ENCODE measurements around the gene OR1J2.
"Not testable (repeated sequence)": the region's sequence is repeated elsewhere in the genome, so short reads cannot be mapped to it uniquely, and the experiment has no call there.

Gene OR1J2, protein sequence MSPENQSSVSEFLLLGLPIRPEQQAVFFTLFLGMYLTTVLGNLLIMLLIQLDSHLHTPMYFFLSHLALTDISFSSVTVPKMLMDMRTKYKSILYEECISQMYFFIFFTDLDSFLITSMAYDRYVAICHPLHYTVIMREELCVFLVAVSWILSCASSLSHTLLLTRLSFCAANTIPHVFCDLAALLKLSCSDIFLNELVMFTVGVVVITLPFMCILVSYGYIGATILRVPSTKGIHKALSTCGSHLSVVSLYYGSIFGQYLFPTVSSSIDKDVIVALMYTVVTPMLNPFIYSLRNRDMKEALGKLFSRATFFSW

DNA sequence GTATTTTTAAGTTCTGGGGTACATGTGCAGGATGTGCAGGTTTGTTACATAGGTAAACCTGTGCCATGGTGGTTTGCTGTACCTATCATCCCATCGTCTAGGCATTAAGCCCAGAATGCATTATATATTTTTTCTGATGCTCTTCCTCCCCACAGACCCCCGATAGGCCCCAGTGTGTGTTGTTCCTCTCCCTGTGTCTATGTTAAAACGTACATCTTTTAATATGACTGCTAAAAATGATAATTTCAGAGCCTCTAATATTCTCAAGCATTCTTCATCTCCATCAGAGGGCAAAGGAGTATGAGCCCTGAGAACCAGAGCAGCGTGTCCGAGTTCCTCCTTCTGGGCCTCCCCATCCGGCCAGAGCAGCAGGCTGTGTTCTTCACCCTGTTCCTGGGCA, at the start of gene OR1J2:
Gene OR1J2 (plus strand): TSS at position 301 of the 400 bp plus-strand sequence. CDS start 0 bp downstream, at position 301.
- no peak for DNase-seq

DNA sequence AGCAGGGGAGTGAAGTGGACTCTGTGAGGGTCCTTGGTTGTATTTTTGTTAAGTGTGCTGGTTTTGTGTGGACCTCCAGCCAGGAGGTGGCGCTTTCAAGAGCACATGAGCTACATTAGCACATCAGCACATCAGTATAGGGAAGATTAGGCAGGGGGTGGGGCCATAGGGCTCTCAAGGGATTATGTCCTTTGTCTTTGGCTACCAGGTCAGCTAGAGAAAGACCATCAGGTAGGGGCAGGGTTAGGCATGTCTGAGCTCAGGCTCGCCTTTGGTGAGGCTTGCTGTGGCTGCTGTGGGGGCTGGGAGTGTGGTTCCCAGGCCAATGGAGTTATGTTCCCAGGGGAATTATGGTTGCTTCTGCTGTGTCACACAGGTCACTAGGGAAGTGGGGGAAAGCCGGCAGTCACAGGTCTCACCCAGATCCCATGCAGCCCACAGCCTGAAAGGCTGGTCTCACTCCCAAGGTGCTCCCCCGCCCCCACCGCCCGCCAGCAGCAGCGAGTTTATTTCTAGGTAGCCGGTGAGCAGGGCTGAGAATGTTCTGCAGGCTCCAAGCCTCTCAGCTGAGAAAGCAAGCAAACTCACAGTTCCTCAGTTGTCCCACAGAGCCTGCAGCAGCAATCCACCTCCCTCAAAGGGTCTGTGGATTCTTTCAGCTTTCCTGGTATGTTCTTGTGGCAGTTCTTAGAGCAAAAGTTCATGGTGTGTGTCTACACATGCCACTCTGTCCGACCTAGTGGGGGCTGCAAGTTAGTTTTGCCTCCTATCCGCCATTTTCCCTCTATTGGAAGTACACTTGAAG, 46.6 kb upstream of the OR1J2 start:
- DNase-seq, result peak; percentile 23 to 61 (median 49)

DNA sequence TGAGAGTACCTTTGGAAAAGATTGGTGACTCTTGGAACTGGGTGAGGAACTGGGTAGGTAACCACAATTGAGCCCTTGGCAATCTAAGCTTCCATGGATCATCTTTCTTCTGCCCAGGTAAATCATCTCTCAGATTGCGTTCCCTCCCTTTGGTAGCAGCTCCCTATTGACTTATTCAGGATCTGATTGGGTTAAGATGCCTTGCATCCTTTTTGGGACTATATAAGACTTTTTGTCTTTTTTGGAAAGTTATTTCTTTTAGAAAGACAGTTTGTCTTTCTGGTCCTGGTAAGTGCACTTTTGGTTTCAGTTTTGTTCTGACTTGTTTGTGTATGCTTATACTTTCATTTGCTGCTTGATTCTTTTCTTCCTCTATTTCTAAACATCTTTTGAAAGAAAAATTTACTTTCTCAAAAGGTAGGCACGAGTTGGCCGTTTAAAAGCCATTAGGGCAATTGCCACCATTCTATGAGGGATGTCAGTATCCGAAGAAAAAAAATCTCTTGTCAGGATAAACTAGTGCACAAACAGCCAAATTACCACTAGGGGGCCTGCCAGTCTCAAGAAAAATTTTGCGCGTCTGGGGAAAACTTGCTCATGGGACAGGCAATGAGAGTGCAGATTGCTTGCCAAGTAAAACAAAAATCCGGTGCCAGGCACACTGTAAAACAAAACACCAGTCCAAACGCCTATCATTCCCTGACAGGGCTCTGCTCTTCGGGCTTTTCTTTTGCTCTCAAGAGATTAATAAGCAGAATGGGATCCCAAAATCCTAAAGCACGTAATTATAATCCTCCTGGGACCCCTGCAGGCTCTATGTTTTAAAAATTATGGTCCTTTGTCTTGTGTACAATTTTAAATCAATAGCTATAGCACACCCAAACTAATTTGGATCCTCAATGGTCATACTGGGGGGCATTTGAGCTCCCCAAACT, 45.7 kb upstream of the OR1J2 start:
- DNase-seq, result peak; percentile 74 to 91 (median 76)

DNA sequence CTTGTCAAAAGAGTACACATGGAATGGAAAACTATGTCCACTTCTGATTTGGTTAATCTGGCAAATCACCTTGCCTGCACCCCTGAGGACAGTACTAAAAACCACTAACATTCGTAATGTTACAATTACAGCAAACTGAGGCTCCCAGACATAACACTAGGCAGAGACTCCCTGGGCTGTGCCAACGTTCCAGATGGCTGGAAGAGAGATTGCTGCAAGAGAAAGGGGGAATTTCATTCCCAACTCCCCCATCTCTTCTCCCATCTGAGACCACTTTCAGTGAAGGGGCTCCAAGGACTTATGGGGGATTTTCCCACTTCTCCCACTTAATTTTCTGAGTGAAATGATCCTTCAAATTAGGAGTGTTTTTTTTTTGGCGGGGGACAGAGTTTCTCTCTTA, 44.1 kb upstream of the OR1J2 start:
- DNase-seq, result no peak

DNA sequence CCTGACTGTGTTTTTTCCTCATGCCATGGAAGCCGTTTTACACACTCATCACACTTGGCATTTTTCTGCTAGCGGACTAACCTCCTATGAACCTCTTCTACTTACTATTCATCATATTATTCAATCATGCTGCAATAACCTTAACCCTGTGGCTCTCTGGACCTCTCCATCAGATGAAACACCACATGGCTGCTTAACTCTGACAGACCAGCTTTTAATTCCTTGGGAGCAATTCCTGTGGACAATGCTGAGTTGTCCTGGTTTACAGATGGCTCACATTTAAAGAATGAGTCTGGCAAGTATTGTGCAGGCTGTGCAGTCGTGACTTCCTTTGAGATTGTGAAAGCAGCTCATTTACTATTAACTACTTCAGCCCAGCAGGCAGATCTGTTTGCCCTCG, 41.9 kb upstream of the OR1J2 start:
- peak in 1 of 3 experiments; percentile 25 for DNase-seq

DNA sequence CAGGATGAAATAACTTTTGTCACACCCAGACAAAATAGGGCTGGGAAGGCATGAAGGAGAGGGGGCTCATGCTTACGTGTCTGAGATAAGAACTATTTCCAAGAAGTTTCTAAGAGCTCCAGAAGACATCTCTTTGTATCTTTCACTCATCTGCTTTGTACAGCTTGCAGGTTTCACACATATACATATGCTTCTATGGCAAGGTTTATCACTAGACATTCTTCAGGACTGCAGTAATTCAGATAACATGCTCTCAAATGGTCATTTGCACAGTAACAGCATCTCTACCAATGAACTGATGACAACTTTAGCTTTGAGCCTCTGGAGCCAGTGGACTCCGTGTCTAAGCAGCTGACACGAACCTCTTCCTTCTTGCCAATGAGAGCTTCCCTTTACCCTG, 36.0 kb upstream of the OR1J2 start:
- no peak for DNase-seq

DNA sequence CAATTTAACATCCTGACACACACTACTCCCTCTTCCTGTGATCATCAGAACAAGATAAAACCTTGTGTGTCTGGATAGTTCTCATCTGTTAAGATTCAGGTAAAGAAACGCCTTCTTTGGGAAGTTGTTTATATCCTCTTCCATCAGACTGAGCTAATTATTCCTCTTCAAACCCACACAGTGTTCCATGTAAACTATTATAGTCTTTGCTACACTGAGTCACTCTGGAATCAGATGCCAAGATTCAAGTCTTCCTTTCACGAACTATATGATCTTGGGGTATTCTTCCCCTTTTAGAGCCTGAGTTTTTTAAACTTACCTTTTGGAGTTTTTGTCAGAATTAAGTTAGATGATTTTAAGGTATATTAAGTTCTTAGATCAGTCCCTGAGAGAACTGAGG, 34.9 kb upstream of the OR1J2 start:
- DNase-seq, result no peak

DNA sequence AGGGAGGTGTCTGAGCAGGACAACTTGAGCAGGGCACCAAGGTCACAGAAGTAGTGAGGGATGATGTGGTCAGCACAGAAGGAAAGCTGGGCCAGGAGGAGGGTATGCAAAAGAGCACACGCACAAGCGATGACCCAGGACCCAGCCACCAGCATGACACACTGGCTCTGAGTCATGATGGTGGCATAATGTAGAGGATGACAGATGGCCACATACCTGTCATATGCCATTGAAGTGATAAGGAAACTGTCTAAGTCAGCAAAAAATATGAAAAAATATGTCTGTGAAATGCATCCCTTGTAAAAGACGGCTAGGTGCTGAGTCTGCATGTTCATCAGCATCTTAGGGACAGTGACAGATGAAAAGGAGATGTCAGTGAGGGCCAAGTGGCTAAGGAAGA, 33.3 kb upstream of the OR1J2 start:
- DNase-seq, result no peak

DNA sequence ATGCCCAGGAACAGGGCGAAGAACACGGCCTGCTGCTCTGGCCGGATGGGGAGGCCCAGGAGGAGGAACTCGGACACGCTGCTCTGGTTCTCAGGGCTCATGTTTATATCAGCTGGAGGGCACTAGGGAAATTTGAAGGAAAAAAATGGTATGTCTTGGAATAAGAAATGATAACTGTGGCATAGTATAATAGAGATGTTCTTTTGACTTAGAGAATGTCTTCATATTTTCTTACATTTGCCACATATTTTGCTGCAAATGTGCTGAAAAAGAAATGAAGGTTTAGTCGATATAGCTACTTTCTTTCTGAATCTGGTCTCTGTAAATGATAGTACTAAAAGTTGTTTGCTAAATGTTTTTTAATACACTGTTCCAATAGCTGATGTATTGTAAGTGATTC, 32.8 kb upstream of the OR1J2 start, which contains the start of gene OR1J1:
Gene OR1J1 (minus strand): TSS at position 101 of the 400 bp plus-strand sequence. CDS start 0 bp downstream, at position 101.
- DNase-seq, result no peak

DNA sequence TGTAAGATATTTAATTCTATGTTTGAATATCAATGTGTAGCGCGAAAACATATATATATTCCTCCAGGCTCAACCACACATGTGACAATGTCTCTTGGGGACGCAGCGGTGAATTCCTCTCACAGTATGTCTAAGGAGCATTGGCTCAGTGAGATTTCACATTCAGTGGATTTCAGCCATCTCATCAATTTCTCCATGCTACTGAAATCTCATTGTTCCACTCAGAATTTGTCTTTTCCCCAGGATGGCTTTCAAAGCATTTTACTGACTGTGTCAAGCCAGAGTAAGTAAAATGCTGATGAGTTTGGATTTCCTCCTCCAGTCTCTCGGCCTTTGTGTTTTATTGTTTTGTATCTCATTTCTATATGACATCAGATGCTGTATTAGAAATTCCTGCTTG, 31.5 kb upstream of the OR1J2 start:
- DNase-seq, result no peak

DNA sequence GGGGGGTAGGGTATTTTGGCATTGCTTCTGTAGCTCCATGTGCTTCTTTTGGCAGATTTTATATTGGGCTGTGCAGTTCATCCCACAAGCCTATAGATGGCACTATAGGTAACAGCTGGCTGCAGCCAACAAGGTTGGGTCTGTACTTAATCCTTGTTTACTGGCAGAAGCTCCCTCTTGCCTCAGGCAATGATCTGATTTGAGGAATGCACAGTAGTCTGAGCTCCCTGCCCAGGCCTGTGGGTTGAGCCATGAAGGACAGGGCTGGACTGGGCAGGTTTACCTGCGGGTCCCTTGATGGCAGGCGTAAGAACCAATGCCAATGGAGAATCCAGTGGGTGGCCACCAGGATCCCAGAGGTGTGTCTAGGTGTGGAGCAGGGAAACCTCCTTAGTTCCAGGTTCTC, 11.7 kb upstream of the OR1J2 start:
- DNase-seq, result peak; percentile 15 to 65 (median 21)

DNA sequence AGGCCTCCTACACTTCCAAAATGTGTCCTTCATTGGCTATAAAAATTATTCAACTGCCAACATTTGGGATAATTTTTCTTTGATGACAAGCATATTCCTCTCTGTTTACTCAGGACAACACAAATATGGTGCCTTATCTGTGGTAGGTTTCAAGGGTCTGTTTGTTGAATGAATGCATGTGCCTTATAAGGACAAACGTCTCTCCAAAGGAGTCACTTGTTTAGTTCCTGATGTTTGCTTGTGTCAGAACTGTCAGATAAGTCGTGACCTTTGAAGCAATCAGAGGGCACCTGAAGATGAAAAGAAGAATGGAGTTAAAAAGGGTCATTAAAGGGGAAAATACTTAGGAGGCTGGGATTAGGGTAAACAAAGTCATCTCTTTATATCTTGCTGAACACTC, 3.6 kb upstream of the OR1J2 start:
- no peak for DNase-seq

DNA sequence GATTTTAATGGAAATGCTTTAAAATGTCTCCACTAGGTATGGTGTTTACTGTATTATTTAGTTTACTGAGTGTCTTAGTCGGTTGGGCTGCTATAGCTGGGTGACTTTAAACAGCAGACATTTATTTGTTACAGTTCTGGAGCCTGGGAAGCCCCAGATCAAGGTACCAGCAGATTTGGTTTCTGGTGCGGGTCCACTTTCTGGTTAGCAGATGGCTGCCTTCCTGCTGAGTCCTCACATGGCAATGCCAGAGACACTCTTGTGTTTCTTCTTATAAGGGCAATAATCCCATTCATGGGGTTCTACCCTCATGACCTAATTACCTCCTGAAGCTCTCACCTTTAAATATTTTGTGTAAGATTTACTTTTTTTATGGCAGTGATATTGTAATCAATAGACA, 7.6 kb downstream of the OR1J2 start:
- no peak for DNase-seq

DNA sequence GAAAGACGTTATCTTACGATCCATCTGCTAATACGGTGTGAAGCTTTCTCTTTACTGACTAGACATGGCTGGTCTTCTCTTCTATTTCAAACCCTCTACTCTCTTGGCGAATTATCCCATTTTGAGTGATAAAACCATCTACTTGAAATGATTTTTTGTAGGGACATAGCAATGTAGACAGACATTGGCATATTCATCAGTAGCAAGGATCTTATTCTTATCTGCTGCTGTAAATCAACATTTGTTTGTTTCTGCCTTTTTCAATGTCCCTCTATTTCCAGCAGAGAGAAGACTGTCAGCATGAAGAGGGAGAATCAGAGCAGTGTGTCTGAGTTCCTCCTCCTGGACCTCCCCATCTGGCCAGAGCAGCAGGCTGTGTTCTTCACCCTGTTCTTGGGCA, 8.2 kb downstream of the OR1J2 start, which contains the start of gene OR1J4:
Gene OR1J4 (plus strand): TSS at position 301 of the 400 bp plus-strand sequence. CDS start 0 bp downstream, at position 301.
- DNase-seq, result no peak

DNA sequence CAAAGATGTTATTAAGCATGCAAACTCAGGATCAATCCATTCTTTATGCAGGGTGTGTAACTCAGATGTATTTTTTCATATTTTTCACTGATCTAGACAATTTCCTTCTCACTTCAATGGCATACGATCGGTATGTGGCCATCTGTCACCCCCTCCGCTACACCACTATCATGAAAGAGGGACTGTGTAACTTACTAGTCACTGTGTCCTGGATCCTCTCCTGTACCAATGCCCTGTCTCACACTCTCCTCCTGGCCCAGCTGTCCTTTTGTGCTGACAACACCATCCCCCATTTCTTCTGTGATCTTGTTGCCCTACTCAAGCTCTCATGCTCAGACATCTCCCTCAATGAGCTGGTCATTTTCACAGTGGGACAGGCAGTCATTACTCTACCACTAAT, 8.8 kb downstream of the OR1J2 start:
- DNase-seq, result no peak

DNA sequence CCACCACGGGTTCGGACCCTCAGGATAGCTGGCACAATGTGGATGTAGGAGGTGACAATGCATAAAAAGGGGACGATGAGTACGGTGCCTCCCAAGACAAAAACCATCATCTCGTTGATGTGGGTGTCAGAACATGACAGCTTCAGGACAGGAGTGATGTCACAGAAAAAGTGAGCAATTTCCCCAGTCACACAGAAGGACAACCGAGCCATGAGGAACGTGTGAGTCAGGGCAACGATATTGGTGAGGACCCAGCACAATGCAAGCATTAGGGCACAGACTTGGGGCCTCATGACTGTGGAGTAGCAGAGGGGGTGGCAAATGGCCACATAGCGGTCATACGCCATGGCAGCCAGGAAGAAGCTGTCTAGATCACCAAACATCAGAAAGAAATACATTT, 16.0 kb downstream of the OR1J2 start:
- DNase-seq, result no peak

DNA sequence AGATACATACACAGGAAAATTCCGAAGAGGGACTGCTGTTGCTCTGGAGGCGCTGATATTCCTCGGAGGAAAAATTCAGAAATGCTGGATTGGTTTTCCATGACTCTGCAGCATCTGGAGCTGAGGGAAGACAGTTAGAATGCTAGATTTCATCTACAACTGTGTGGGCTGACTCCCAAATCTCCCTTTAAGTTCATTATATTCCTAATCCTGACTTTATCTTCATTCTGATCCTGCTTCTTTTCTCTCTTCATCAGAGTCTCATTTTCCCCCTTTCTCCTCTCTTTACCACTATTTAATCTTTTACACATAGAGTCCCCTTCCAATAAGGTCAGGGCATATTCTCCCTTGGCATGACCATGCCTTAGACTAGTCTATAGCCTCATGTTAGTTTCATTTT, 16.6 kb downstream of the OR1J2 start, which contains the start of gene OR1N1:
Gene OR1N1 (minus strand): TSS at position 101 of the 400 bp plus-strand sequence. CDS start 0 bp downstream, at position 101.
- no peak for DNase-seq

DNA sequence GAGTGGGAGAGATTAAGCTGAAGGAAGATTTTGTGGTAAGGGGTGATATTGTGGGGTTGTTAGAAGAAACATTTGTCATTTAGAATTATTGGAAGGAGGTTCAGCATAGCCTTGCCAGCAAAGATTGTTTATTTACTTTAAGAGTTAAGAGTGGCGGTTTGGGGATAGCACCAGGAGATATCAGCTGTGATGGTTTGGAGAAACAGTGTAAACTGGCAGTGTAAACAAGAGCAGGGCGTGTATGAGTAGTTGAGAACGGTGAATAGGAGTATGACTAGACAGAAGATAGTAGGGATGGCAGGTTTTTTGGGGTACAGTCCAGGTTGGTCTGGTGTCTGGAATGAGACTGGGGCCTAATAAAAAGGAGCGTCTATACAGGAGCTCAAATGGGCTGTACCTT, 20.6 kb downstream of the OR1J2 start:
- DNase-seq, result not testable (repeated sequence)

DNA sequence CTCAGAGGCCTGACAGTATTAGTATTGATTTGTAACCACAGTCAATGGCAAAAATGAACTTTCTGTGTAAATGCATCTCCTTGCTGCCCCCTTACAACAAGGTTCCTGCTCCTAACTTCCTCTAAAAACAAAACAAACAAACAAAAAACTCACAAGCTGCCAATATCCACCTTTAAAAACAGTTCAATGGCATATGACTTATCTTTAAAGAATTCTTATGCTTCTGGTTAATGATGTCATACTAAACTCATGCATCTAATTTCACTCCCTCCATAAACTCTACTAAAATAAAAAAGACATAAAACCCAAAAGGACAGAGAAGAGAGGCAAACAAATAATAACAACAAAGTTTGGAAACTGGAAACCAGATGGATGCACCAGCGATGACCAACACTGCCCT, 25.5 kb downstream of the OR1J2 start:
- DNase-seq, result no peak

DNA sequence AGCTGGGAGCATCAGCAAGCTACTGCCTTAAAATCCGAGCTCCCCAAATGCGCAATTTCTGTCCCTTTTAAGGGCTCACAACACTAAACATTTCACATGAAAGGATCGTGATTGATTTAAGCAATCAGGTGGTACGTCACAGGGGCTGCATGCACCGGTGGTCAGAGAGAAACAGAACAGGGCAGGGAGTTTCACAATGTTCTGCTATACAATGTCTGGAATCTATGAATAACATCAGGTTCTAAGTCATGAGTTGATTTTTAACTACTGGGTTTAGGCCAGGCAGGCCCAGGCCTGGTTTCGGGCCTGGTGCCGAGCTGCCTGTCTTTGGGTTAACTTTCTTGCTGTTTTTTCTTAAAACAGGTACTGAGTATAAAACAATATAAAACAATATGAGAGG, 26.5 kb downstream of the OR1J2 start:
- DNase-seq, result not testable (repeated sequence)

DNA sequence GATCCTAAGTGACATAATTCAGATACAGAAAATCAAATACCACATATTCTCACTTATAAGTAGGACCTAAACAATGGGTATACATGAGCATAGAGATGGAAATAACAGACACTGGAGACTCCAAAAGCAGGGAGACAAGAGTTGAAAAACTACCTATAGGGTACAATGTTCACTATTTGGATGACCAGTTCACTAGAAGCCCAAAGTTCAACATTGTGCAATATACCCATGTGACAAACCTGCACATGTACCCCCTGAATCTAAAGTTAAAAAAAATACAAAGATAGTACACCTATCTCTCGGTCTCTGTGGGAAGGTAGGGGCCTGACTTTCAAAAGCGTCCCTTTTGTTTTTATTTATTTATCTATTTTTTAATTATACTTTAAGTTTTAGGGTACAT, 28.2 kb downstream of the OR1J2 start:
- DNase-seq, result no peak

DNA sequence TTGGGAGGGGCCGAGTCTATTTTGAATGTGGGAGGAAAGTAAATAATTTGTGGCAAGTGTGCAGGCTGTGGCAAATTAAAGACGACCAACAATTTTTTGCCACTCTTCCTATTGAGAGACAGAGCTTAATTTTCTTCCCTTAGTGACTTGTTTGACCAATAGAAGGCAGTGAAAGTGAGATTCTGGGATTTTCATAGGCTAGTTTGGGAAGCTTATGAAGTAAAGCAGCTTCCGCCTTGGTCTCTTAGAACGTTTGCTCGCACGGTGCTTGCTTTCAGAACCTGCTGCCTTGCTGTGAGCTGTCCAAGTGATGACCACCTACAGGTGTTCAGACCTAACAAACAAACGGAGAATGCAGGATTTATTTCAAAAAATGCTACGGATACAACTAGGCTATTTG, 35.6 kb downstream of the OR1J2 start:
- no peak for DNase-seq

DNA sequence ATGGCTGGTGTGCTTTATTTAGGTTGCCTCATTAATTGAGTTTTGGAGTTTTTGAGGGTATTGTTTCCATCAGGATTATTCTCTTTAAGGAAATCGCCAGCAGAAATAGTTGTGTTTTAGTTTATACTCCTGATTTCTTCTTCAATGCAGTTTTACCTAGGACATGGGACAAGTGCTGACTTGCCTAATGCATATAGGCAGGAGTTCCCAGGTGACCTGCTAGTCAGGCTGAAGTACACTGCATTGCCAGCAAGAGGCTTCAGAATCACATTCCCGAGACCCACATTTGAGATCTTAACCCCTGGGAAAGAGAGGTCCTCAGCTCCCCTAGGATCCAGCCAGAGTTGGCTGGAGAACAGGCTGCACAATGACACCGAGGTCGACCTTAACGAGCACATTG, 40.8 kb downstream of the OR1J2 start:
- DNase-seq, result peak in 1 of 3 experiments; percentile 40

Data from NCI-H1417 (cell line).